HCT116 (cell line): ENCODE measurements around the gene SERTAD1. TPM values are rescaled to one million over a fixed set of nuclear protein-coding genes. Genes with fewer than 3 reads are reported as not detected.

Source experiments
- ATAC-seq: fragments of 200-7000 bp; cut with Tn5 transposase; 2 replicates; pipeline ENCODE4 v1.9.1; 2020; ENCODE audit warnings: mild to moderate bottlenecking, moderate library complexity
- BruUV-seq: library from RNA; stranded (reverse); fragments of 400-500 nt; replicated peaks from 2 replicates; lab custom pipeline; 2021; lab: Mats Ljungman, UMichigan
- CTCF ChIA-PET: fragments of 300-600 bp; sonication (Branson Sonifier 250); formaldehyde crosslinking; loops from one replicate; lab custom pipeline; 2021; ENCODE audit warnings: antibody characterized with exemption; lab: Charles Lee
- POLR2A ChIA-PET: fragments of 300-600, 350-600 bp; sonication (Branson Sonifier 250); formaldehyde crosslinking; loops from one replicate; lab custom pipeline; 2021; ENCODE audit warnings: antibody characterized with exemption; lab: Charles Lee
- RAD21 ChIA-PET, 2 experiments: fragments of 300-600 bp; sonication (Branson Sonifier 250); formaldehyde crosslinking; loops; one replicate each; lab custom pipeline; 2023; ENCODE audit warnings: low total read pairs in 2 of 2; ENCODE audit not compliant: uncharacterized antibody in 2 of 2, unreplicated experiment in 2 of 2, low non-redundant PET in 1 of 2; lab: Charles Lee
- DNase-seq: peaks from one replicate; pipeline ENCODE4 v3.0.0-alpha.2; 2010; ENCODE audit warnings: low read depth, low spot score
- H2AFZ ChIP-seq: fragments of 200-600 bp; shearing (Covaris generic), sonication (generic); 2 replicates; pipeline ENCODE4 v1.6.1; 2017; ENCODE audit warnings: low read depth, mixed run types, mixed read lengths, antibody characterized with exemption, low read length; ENCODE audit not compliant: poor library complexity, severe bottlenecking
- H3K27ac ChIP-seq: 2 replicates; pipeline ENCODE4 v1.5.1; 2012; ENCODE audit warnings: low read depth, low read length
- H3K27me3 ChIP-seq: fragments of 200-600 bp; sonication (generic); 2 replicates; pipeline ENCODE4 v1.6.1; 2016; ENCODE audit warnings: mixed run types, low read length, mixed read lengths; ENCODE audit not compliant: insufficient read depth
- H3K36me3 ChIP-seq, 2 experiments: fragments of 200-500 bp in 1 of 2; fragments of 200-600 bp in 1 of 2; sonication (Bioruptor generic) in 1 of 2; sonication (generic) in 1 of 2; 2 replicates each; pipeline versions ENCODE4 v1.5.1 to v1.6.1; 2014 to 2016; ENCODE audit warnings: low read length in 2 of 2, inconsistent platforms in 1 of 2, mixed read lengths in 1 of 2, mixed run types in 1 of 2; ENCODE audit not compliant: insufficient read depth in 2 of 2, control insufficient read depth in 1 of 2
- H3K4me1 ChIP-seq, 2 experiments: fragments of 200-600 bp in 1 of 2; sonication (generic) in 1 of 2; 2 replicates each; pipeline versions ENCODE4 v1.5.1 to v1.6.1; 2012 to 2017; ENCODE audit warnings: low read length in 2 of 2, inconsistent platforms in 1 of 2, mild to moderate bottlenecking in 1 of 2, mixed read lengths in 1 of 2, mixed run types in 1 of 2, moderate library complexity in 1 of 2; ENCODE audit not compliant: insufficient read depth in 2 of 2, control insufficient read depth in 1 of 2
- H3K4me2 ChIP-seq: fragments of 200-600 bp; sonication (generic); 2 replicates; pipeline ENCODE4 v1.6.1; 2017; ENCODE audit warnings: mixed run types, low read length, mixed read lengths
- H3K4me3 ChIP-seq, 2 experiments: fragments of 200-600 bp in 1 of 2; sonication (generic) in 1 of 2; replicated peaks in 1 of 2; 2 replicates each; pipeline ENCODE4 v1.5.1; 2011 to 2016; ENCODE audit warnings: low read length in 2 of 2, control low read depth in 1 of 2, low read depth in 1 of 2, mild to moderate bottlenecking in 1 of 2, mixed read lengths in 1 of 2, mixed run types in 1 of 2
- H3K79me2 ChIP-seq: fragments of 200-600 bp; sonication (generic); 2 replicates; pipeline ENCODE4 v1.6.1; 2017; ENCODE audit warnings: mild to moderate bottlenecking, mixed run types, low read length, moderate library complexity, mixed read lengths; ENCODE audit not compliant: insufficient read depth
- H3K9ac ChIP-seq: fragments of 200-600 bp; sonication (generic); 2 replicates; pipeline ENCODE4 v1.6.1; 2016; ENCODE audit warnings: low read length, mixed read lengths
- H3K9me2 ChIP-seq: fragments of 200-600 bp; sonication (generic), shearing (Covaris generic); 2 replicates; pipeline ENCODE4 v1.6.1; 2017; ENCODE audit warnings: mixed run types, mild to moderate bottlenecking, moderate library complexity; ENCODE audit not compliant: insufficient read depth
- H3K9me3 ChIP-seq, 2 experiments: fragments of 200-500 bp in 1 of 2; fragments of 200-600 bp in 1 of 2; sonication (Bioruptor generic) in 1 of 2; sonication (generic) in 1 of 2; 2 replicates each; pipeline ENCODE4 v1.6.1; 2014 to 2017; ENCODE audit warnings: low read length in 2 of 2, mixed read lengths in 2 of 2, inconsistent platforms in 1 of 2, low read depth in 1 of 2, mild to moderate bottlenecking in 1 of 2, mixed run types in 1 of 2, moderate library complexity in 1 of 2; ENCODE audit not compliant: control insufficient read depth in 1 of 2, insufficient read depth in 1 of 2
- H4K20me1 ChIP-seq: fragments of 200-600 bp; sonication (generic), shearing (Covaris generic); 2 replicates; pipeline ENCODE4 v1.6.1; 2017; ENCODE audit warnings: mixed run types, mild to moderate bottlenecking, moderate library complexity; ENCODE audit not compliant: insufficient read depth
- CBX3 ChIP-seq: IDR thresholded peaks from 2 replicates; pipeline ENCODE4 v1.6.1; 2012; ENCODE audit warnings: low read depth
- EGR1 ChIP-seq: IDR thresholded peaks from 2 replicates; pipeline ENCODE4 v1.6.1; 2012; ENCODE audit warnings: low read depth
- ELF1 ChIP-seq: IDR thresholded peaks from 2 replicates; pipeline ENCODE4 v1.6.1; 2012; ENCODE audit warnings: low read depth, borderline replicate concordance
- EZH2 ChIP-seq: fragments of 200-600 bp; sonication (generic); IDR thresholded peaks from 2 replicates; pipeline ENCODE4 v1.6.1; 2017; ENCODE audit warnings: antibody characterized with exemption, mixed run types
- EZH2phosphoT487 ChIP-seq: fragments of 200-600 bp; IDR thresholded peaks from 2 replicates; pipeline ENCODE4 v1.6.1; 2018; ENCODE audit warnings: antibody characterized with exemption, borderline replicate concordance
- FOSL1 ChIP-seq: IDR thresholded peaks from 2 replicates; pipeline ENCODE4 v1.6.1; 2012; ENCODE audit warnings: low read depth
- JUND ChIP-seq: IDR thresholded peaks from 2 replicates; pipeline ENCODE4 v1.6.1; 2012
- POLR2A ChIP-seq: IDR thresholded peaks from 2 replicates; pipeline ENCODE4 v1.7.0; 2011; ENCODE audit warnings: borderline replicate concordance; ENCODE audit not compliant: insufficient read depth, insufficient read length; ENCODE audit errors: extremely low read depth
- POLR2AphosphoS5 ChIP-seq: IDR thresholded peaks from 2 replicates; pipeline ENCODE4 v1.6.1; 2011; ENCODE audit warnings: mild to moderate bottlenecking, low read depth, low read length, moderate library complexity
- RAD21 ChIP-seq: IDR thresholded peaks from 2 replicates; pipeline ENCODE4 v1.6.1; 2012; ENCODE audit warnings: low read depth, mild to moderate bottlenecking
- SIN3A ChIP-seq: IDR thresholded peaks from 2 replicates; pipeline ENCODE4 v1.6.1; 2012; ENCODE audit warnings: low read depth
- YY1 ChIP-seq: IDR thresholded peaks from 2 replicates; pipeline ENCODE4 v1.6.1; 2011; ENCODE audit warnings: low read length, low read depth, moderate library complexity, mild to moderate bottlenecking; ENCODE audit not compliant: insufficient replicate concordance; ENCODE audit errors: extremely low read depth
- intact Hi-C: fragments of 100-400 bp; cut with micrococcal nuclease; formaldehyde crosslinking; loops from 2 replicates; pipeline ENCODE4 v1.10.0; 2022
- total RNA-seq: library from RNA; stranded (reverse); gene quantifications from one replicate; pipeline ENCODE4 v1.2.1, GENCODE V29; 2021; ENCODE audit not compliant: unreplicated experiment
- TF ChIP-seq, protein P1 (sequence below): IDR thresholded peaks from 2 replicates; pipeline ENCODE4 v1.6.1; 2012
- TF ChIP-seq, protein P2 (sequence below): IDR thresholded peaks from 2 replicates; pipeline ENCODE4 v1.6.1; 2012; ENCODE audit warnings: low read depth
- TF ChIP-seq, protein P3 (sequence below): IDR thresholded peaks from 2 replicates; pipeline ENCODE4 v1.6.1; 2011; ENCODE audit warnings: mild to moderate bottlenecking, low read length, moderate library complexity; ENCODE audit not compliant: insufficient replicate concordance; ENCODE audit errors: extremely low read depth
- TF ChIP-seq, protein P4 (sequence below), 3 experiments: fragments of 200-600 bp in 1 of 3; sonication (generic) in 1 of 3; IDR thresholded peaks in 2 of 3; conservative IDR thresholded peaks in 1 of 3; 2 replicates each; pipeline ENCODE4 v1.5.1; 2012 to 2017; ENCODE audit warnings: low read depth in 2 of 3, low read length in 2 of 3, antibody characterized with exemption in 1 of 3, borderline replicate concordance in 1 of 3, control low read depth in 1 of 3, mild to moderate bottlenecking in 1 of 3, mixed read lengths in 1 of 3, mixed run types in 1 of 3, moderate library complexity in 1 of 3; ENCODE audit not compliant: insufficient read depth in 1 of 3
- TF ChIP-seq, protein P5 (sequence below): IDR thresholded peaks from 2 replicates; pipeline ENCODE4 v1.6.1; 2012

Gene SERTAD1
- total RNA-seq, 1 experiment from 2014 or later, result 30.3 TPM

DNA sequence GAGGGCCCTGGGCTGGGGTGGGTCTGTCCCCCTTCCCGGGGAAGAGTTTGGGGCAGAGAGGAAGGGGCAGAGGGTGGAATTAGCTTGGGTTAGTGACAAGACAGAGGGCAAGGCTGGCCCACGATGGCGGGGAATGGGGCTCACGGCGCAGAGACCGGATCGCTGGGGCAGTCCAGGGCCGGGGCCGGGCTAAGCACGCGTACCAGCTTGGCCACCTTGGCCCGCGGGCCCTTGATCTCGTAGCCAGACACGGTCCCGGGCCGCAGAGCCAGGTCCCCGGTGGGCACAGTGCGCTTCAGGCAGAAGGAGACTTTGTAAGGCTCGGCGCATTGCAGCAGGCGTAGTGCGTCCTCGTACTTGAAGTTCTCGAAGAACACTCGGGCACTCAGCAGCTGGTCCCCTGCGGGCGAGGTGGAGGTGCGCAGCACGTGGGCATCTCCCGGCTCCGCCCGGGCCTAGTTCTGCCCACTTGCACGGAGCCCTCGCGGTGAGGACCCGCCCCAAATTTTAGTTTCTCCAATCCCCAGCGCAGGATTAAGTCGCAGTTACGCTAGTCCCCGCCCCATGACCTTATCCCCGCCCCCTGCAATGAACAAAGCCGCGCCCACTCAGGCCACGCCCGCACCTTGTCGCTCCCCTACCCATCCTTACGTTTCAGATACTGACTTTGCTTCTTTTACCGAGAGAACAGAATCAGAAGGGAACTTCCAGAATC is 27.2 kb downstream of the SERTAD1 start:
- H3K4me2 ChIP-seq, result no peak overlapping the region
- POLR2A ChIA-PET, result no interaction called here
- no peak for DNase-seq

More for the DNA sequence above, 27.2 kb downstream of the SERTAD1 start:
- RAD21 ChIA-PET, result no interaction called here
- Histone ChIP-seq H3K79me2 (no peaks in the 10 kb centered on the region), H3K4me1 (peaks cover 5 to 26% of the 10 kb centered on the region in 2 experiments; a peak in 3 of 4 replicates), H4K20me1 (no peaks in the 10 kb centered on the region), H3K27ac (no peak overlapping the region), H2AFZ (no peak overlapping the region), H3K27me3 (no peaks in the 10 kb centered on the region), H3K9me2 (no peaks in the 10 kb centered on the region), H3K9me3 (no peaks in the 10 kb centered on the region), H3K9ac (no peak overlapping the region), H3K4me3 (no peak overlapping the region), H3K36me3 (no peaks in the 10 kb centered on the region)
- ATAC-seq, result peak; percentile 23
- TF ChIP-seq, protein P1, sequence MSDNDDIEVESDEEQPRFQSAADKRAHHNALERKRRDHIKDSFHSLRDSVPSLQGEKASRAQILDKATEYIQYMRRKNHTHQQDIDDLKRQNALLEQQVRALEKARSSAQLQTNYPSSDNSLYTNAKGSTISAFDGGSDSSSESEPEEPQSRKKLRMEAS, result no peak
- TF ChIP-seq SIN3A (no peak), EGR1 (no peak), CBX3 (no peak), RAD21 (no peak), FOSL1 (no peak), JUND (no peak), ELF1 (no peak), POLR2AphosphoS5 (no peak), YY1 (no peak), EZH2 (no peak), POLR2A (no peak), EZH2phosphoT487 (no peak)
- TF ChIP-seq, protein P2, sequence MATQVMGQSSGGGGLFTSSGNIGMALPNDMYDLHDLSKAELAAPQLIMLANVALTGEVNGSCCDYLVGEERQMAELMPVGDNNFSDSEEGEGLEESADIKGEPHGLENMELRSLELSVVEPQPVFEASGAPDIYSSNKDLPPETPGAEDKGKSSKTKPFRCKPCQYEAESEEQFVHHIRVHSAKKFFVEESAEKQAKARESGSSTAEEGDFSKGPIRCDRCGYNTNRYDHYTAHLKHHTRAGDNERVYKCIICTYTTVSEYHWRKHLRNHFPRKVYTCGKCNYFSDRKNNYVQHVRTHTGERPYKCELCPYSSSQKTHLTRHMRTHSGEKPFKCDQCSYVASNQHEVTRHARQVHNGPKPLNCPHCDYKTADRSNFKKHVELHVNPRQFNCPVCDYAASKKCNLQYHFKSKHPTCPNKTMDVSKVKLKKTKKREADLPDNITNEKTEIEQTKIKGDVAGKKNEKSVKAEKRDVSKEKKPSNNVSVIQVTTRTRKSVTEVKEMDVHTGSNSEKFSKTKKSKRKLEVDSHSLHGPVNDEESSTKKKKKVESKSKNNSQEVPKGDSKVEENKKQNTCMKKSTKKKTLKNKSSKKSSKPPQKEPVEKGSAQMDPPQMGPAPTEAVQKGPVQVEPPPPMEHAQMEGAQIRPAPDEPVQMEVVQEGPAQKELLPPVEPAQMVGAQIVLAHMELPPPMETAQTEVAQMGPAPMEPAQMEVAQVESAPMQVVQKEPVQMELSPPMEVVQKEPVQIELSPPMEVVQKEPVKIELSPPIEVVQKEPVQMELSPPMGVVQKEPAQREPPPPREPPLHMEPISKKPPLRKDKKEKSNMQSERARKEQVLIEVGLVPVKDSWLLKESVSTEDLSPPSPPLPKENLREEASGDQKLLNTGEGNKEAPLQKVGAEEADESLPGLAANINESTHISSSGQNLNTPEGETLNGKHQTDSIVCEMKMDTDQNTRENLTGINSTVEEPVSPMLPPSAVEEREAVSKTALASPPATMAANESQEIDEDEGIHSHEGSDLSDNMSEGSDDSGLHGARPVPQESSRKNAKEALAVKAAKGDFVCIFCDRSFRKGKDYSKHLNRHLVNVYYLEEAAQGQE, result no peak
- TF ChIP-seq, protein P3, sequence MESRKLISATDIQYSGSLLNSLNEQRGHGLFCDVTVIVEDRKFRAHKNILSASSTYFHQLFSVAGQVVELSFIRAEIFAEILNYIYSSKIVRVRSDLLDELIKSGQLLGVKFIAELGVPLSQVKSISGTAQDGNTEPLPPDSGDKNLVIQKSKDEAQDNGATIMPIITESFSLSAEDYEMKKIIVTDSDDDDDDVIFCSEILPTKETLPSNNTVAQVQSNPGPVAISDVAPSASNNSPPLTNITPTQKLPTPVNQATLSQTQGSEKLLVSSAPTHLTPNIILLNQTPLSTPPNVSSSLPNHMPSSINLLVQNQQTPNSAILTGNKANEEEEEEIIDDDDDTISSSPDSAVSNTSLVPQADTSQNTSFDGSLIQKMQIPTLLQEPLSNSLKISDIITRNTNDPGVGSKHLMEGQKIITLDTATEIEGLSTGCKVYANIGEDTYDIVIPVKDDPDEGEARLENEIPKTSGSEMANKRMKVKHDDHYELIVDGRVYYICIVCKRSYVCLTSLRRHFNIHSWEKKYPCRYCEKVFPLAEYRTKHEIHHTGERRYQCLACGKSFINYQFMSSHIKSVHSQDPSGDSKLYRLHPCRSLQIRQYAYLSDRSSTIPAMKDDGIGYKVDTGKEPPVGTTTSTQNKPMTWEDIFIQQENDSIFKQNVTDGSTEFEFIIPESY, result no peak
- TF ChIP-seq, protein P4, sequence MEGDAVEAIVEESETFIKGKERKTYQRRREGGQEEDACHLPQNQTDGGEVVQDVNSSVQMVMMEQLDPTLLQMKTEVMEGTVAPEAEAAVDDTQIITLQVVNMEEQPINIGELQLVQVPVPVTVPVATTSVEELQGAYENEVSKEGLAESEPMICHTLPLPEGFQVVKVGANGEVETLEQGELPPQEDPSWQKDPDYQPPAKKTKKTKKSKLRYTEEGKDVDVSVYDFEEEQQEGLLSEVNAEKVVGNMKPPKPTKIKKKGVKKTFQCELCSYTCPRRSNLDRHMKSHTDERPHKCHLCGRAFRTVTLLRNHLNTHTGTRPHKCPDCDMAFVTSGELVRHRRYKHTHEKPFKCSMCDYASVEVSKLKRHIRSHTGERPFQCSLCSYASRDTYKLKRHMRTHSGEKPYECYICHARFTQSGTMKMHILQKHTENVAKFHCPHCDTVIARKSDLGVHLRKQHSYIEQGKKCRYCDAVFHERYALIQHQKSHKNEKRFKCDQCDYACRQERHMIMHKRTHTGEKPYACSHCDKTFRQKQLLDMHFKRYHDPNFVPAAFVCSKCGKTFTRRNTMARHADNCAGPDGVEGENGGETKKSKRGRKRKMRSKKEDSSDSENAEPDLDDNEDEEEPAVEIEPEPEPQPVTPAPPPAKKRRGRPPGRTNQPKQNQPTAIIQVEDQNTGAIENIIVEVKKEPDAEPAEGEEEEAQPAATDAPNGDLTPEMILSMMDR (IDR thresholded peaks at IDR 0.05 in 2 of 3, conservative IDR thresholded peaks at IDR 0.05 in 1 of 3; ENCODE audit: borderline replicate concordance in 1 of 3, insufficient read depth in 1 of 3, low read depth in 2 of 3, low read length in 2 of 3), result no peak
- TF ChIP-seq, protein P5, sequence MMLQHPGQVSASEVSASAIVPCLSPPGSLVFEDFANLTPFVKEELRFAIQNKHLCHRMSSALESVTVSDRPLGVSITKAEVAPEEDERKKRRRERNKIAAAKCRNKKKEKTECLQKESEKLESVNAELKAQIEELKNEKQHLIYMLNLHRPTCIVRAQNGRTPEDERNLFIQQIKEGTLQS, result no peak
- intact Hi-C loops, result no loop called here
- CTCF ChIA-PET, result no interaction called here
- BruUV-seq, result no TSS peak
